IPS-18c (cell line): ENCODE results near the gene BCR.
"Not testable (repeated sequence)": the region's sequence is repeated elsewhere in the genome, so short reads cannot be mapped to it uniquely, and the experiment has no call there.

ENCODE experiments used
- H3K4me3 ChIP-seq: 2 replicates; pipeline ENCODE4 v1.7.0; 2013; ENCODE audit warnings: low read depth, mild to moderate bottlenecking, low read length, moderate library complexity; ENCODE audit not compliant: insufficient read depth
- H3K9me3 ChIP-seq: one replicate; pipeline ENCODE4 v1.6.1; 2013; ENCODE audit warnings: mild to moderate bottlenecking, low read length, moderate library complexity; ENCODE audit not compliant: control insufficient read depth, insufficient read depth

The BCR gene

DNA sequence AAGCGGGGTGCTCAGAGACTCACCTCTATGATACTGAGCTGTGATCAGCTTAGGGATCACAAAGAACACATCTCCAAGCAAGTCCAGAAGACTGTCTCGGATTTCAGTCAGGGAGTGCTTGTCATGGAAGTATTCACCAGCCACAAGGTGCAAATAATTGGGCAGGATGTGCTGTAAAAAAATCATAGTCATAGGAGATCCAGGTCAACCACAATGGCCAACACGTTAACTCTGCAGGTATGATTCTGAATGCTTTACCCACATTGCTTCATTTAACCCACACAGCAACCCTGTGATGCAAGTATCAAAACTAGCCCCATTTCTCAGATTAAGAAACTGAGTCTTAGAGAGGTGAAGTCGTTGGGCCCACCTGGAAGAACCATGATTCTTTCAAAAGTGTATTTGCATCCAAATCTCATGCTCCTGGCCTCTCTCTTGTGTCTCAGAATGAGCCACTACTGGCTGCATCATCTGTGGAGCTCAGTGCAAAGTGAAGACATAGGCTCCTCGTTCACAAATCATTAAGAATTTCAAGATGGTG is 179.3 kb downstream of the BCR start:
- no peaks in the 10 kb centered on the region for H3K9me3 ChIP-seq

DNA sequence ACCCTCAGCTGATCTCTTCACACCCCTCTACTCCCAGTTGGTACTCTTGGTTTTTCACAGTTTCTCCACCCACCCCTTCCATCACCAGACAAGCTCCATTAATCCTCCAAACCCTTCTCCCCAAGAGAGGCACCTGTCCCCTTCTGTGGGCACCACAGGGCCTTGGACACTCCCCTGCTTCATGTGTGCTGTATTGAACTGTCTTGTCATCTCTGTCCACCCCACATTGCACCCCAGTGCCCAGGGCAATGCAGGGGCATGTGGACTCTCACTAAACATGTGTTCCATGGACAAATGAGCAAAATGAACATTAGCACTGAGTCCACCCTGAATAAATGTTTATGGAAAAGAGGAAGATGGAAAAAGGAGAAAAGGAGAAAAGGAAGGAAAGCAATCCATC is 181.4 kb downstream of the BCR start:
- H3K4me3 ChIP-seq: no peak overlapping the region
- no peaks in the 10 kb centered on the region for H3K9me3 ChIP-seq

More for the DNA sequence above, 179.3 kb downstream of the BCR start:
- no peak overlapping the region for H3K4me3 ChIP-seq

DNA sequence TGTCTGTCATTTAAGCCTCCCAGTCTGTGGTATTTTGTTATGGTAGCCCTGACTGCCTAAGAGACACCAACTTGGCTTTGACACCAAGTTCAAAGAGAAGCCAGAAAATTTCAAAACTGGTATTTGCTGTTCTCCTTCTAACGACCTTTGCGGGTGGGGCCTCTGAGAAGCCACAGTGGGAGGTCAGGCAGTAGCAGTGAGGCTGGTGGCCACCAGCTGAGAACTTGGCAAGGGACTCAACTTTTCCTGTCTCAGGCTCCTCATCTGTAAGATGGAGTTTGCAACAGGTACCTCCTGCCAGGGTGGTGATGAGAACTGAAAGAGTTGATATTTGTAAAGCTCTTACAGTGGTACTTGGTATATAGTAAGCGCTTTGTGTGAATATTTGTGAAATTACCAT is 183.4 kb downstream of the BCR start:
- no peak overlapping the region for H3K4me3 ChIP-seq

DNA sequence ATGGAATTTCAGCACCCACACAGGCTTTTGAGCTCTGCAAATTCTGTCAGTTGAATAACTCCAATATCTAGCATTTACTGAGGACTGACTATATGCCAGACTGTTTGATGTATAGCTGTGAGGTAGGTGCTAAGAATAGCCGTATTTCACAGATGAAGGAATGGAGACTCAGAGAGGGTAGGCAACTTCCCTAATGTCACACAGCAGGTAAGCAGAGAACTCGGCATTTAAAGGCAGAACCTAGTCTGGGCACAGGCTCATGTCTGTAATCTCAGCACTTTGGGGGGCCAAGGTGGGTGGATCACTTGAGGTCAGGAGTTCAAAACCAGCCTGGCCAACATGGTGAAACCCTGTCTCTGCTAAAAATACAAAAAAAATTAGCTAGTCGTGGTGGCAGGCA is 184.1 kb downstream of the BCR start:
- Histone ChIP-seq H3K9me3 (no peaks in the 10 kb centered on the region), H3K4me3 (no peak overlapping the region)

More for the DNA sequence above, 183.4 kb downstream of the BCR start:
- H3K9me3 ChIP-seq: no peaks in the 10 kb centered on the region

DNA sequence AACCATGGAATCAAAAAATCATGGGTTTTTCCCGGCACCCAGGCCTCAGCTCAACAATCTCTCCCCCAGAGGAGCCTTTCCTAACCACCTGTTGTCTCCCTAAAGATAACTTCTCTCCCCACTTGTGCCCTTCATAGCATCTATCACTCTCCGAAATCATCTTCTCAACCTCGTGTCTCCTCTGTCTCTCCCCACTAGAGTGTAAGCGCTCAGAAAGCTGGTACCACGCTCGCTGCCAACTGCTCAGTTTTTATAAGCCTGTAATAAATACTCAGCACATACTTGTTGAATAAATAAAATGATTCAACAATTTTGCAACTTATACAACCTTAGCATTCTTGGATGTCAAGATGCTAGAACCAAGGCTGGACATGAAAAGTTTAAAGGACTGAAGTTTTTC is 185.2 kb downstream of the BCR start:
- H3K4me3 ChIP-seq: no peak overlapping the region
- no peaks in the 10 kb centered on the region for H3K9me3 ChIP-seq

DNA sequence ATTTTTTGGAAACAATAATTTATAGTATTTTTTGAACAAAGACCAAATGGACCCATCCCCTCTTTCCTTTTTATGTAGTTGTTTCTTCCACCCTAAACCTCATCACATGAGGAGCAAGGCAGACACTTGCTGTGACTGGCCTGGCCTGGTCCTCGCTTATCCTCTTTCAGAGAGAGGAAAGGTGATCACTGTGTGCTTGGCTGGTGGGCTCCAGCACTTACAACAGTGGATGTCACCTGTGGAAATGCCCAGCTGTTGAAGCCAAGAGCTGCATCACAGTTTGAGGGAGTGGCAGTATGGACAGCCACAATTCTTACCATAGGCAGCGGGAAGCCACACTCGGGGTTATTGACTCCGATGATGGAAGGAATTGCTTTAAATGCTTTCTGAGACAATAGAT is 185.7 kb downstream of the BCR start:
- Histone ChIP-seq H3K4me3 (no peak overlapping the region), H3K9me3 (no peaks in the 10 kb centered on the region)

DNA sequence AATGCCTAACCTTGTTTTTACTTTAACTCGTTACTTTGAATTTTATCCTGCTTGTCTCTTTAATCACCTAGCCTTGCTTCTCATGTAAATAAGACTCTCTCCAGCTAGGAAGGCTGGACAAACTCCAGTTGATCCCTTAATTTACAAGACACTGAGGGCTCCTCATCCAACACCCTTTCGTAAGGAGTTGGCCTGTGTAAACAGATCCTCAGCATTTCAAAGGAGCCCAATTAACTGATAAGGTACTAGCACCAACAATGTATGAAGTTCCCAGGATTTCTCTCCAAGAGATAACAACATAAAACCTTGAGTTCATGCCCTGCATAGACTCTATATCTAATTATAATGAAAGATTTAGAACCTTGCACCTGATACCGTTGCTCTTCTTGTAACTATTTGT is 186.9 kb downstream of the BCR start:
- H3K9me3 ChIP-seq: not testable (repeated sequence)

More for the DNA sequence above, 186.9 kb downstream of the BCR start:
- not testable (repeated sequence) for H3K4me3 ChIP-seq
